HG03064 (cell line): Measurements from ENCODE around the gene ITGB1BP2.
"Not testable (repeated sequence)": the region's sequence is repeated elsewhere in the genome, so short reads cannot be mapped to it uniquely, and the experiment has no call there.

ENCODE experiments used
- ATAC-seq: cut with Tn5 transposase; IDR thresholded peaks from one replicate; pipeline ENCODE4 v1.9.1; 2021; ENCODE audit warnings: low read depth; ENCODE audit not compliant: unreplicated experiment

Gene ITGB1BP2

GRCh38 chrX:71301195-71301924 is at the start of gene ITGB1BP2:
ITGB1BP2 (plus strand) TSS chrX:71301750; CDS start chrX:71301807, 57 bp downstream.
- no peak for ATAC-seq

DNA sequence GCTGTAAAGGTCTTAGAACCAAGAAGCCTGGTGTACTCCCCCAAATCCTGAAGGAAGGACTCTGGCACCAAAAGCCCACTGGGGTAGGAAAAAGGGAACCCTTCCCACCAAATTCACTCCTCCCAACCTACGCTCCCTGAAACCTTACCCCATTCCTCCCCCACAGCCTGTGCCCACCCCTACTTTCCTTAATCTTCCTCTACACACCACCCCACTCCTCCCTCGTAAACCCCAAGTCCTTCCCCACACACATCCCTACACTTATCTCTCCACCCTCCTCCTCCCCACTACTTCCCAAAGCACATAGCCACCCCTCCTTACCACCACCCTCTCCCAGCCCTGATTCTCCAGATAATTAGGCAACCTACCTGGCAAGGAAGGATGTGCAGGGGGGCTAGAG is 49.3 kb upstream of the ITGB1BP2 start:
- ATAC-seq, result no peak

- no peak for ATAC-seq
Measured at GRCh38 chrX:71253253-71254091, 48.1 kb upstream of the ITGB1BP2 start.

DNA sequence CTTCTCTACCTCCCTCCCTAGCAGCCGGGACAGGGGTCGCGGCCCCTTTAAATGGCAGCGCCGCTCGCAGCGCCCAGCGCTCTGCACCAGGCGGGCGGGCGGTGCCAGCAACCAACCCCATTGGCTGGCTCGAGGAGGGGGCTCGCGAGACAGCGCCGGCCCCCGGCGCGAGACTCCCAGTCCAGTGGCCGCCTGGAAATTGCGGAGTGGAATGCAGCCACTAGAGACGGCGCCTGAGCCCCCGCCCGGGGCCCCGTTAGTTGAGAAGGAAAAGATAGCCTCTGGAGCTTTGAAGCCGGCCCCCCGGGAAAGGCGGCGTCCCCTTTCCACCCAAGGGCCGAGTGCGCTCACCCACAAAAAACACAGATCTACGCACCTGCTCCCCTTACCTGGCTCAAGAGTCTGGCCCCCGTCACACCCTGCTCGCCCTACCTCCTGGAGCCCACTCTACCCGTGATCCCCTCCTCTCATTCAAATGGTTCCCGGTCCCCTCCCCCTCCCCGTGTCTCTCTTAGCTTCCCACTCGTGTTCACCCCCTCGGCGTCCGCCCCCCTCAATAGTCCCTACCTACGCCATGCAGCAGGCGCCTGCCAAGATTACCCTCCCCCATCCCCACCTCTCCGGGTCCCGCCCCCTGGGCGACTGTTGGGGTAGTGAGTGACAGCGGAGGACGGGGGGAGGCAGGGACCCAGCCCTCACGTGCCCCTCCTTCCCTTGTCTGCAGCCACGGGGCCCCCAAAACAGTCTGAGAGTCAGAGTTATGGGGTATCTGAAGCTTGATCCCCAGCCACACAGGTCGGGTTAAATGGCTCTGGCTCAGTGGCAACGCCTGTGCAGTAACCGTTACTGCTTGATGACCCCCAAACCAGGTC is 47.2 kb upstream of the ITGB1BP2 start, which contains the start of gene ZMYM3:
TSS of gene ZMYM3 (minus strand) at position 49 of the 872 bp plus-strand sequence. CDS start 885 bp downstream, outside the sequence.
- ATAC-seq, result peak; percentile 74

GRCh38 chrX:71256051-71256450 is 45.5 kb upstream of the ITGB1BP2 start:
- ATAC-seq, result no peak

GRCh38 chrX:71256856-71257255 is 44.7 kb upstream of the ITGB1BP2 start:
- no peak for ATAC-seq

DNA sequence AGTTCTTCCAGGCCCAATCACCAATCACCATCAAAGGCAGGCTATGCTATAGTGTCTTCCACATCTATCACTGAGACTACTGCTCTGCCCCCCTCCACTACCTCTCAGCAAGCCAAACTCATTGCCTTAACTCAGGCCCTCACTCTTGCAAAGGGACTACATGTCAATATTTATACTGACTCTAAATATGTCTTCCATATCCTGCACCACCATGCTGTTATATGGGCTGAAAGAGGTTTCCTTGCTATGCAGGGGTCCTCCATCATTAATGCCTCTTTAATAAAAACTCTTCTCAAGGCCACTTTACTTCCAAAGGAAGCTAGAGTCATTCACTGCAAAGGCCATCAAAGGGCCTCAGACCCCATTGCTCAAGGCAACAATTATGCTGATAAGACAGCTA is 32.9 kb upstream of the ITGB1BP2 start:
- ATAC-seq, result not testable (repeated sequence)

DNA sequence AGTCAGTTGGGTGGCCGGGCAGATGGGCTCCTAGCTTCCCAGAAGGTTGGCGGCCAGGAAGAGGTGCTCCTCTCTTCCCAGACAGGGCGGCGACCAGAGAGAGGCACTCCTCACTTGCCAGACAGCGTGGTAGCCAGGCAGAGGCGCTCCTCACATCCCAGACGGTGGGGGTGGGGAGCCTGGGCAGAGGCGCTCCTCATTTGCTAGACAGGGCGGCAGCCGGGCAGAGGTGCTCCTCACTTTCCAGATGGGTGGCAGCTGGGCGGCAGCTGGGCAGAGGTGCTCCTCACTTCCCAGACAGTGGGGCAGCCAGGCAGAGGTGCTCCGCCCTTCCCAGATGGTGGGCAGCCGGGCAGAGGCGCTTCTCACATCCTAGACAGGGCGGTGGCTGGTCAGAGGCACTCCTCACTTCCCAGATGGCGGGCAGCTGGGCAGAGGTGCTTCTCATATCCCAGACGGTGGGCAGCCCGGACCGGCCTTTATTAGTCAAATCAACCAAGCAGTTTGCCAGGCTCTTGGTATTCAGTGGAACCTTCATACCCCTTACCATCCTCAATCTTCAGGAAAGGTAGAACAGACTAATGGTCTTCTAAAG is 31.7 kb upstream of the ITGB1BP2 start:
- ATAC-seq, result no peak

GRCh38 chrX:71272313-71272712 is 29.2 kb upstream of the ITGB1BP2 start:
- ATAC-seq, result not testable (repeated sequence)

DNA sequence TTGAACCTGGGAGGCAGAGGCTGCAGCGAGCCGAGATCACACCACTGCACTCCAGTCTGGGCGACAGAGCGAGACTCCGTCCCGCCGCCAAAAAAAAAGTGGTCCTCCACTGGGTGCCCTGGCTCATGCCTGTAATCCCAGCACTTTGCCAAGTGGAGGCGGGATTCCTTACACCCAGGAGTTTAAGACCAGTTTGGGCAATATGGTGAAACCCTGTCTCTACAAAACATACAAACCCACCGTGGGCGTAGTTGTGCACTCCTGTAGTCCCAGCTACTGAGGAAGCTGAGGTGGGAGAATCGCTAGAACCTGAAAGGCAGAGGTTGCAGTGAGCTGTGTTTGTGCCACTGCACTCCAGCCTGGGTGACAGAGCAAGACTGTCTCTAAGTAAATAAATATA is 20.2 kb upstream of the ITGB1BP2 start:
- not testable (repeated sequence) for ATAC-seq

DNA sequence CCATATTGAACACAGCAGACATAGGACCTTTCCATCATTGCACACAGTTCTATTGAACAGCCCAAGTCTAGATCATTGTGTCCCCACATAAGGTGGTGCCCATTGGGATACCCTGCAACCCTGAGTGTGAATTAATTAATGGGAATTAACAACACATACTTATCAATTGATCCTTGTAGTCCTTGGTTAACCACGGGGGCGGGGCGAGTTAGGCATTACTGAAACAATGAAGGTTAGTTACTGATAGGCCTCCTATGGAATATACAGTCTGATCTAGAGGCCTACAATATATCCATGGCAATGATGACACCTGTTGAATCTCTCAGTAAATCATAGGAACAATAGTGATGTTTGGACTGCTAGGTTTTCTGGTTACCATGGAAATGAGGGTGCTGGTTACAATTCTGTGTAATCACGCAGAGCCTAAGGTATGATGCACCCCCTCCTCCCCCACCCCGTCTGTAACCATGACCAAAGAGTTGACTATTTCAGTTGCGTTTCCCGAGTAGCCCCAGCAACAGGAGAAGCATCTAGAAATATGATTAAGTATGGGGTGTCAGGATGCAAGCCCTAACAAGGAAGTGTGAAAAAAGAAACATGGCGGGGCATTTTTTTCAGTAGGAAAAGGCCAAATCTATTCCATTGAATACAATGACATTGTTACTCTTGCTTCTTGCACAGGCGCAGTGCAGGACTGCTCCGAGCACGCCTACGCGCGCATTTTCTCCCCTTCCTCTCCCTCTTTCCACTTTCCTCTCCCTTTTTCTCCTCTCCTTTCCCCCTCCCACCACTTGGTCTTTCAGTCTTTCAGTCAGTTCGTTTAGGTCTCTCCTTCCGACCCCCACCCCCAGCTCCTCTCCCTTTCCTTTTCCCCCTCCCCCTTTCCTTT is 18.8 kb upstream of the ITGB1BP2 start:
- ATAC-seq, result peak; percentile 12

- ATAC-seq, result peak; percentile 81
Measured at GRCh38 chrX:71283403-71284143, 18.0 kb upstream of the ITGB1BP2 start, which contains the start of gene NONO. NONO (plus strand) TSS chrX:71283635; CDS start chrX:71290638, 7,003 bp downstream.

DNA sequence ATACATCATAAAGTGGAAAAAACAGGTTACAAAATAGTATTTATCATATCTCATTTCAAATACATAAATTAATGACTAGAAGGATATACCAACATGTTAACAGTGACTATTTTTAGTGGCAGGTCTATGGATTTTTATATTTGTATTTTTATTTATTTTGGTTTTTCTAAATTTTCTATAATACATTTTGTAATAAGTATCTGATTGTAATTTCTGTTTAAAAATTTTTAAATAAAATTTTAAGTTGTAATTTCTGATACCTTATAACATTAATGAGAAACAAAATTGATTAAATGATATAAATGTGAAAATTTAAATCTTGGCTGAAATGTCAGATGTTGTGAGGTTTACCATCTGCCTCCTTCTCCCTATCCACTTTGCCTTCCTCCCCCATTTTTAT is 15.6 kb upstream of the ITGB1BP2 start:
- no peak for ATAC-seq

DNA sequence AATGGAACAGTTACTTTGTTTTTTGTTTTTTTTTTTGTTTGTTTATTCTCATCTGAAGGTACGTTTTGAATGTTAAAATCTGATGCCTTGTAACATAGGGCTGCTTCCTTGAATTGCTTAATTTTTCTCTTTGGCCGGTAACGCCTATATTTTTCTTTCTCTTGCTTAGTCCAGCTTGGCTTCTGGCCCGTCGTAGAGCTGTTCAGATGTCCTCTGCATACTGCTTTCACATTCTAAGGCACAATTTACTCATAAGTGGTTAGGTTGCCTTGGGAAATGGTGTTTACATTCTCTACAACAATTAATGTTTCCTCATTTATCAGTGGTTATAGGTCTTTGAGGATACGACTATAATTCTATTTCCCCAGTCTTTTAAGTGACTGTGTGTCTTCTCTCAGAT is 10.2 kb upstream of the ITGB1BP2 start:
- no peak for ATAC-seq

GRCh38 chrX:71292669-71293365 is 8.7 kb upstream of the ITGB1BP2 start:
- ATAC-seq, result no peak

DNA sequence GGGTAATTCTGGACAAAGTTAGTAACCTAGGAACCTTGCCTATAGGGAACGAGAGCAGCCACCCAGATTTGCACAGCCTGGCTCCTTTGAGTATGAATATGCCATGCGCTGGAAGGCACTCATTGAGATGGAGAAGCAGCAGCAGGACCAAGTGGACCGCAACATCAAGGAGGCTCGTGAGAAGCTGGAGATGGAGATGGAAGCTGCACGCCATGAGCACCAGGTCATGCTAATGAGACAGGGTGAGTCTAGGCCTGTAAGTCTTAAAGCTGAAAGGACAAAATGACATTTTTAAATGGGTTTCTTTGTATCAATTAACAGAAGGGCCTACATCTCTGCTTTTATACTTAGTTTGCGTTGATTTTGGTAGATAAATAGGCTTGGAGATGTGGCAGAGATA is 4.7 kb upstream of the ITGB1BP2 start:
- ATAC-seq, result no peak

GRCh38 chrX:71298119-71298518 is 3.4 kb upstream of the ITGB1BP2 start:
- no peak for ATAC-seq

GRCh38 chrX:71300064-71300463 is 1.5 kb upstream of the ITGB1BP2 start:
- not testable (repeated sequence) for ATAC-seq
